Stimulated activated CD8-positive, alpha-beta memory T cell treated with anti-CD3 and anti-CD28 coated beads, Interleukin-4, amount 100 ng/mL, for 1 hour (primary cell): Measurements from ENCODE around the gene AQP12A.
"Not testable (repeated sequence)": the region's sequence is repeated elsewhere in the genome, so short reads cannot be mapped to it uniquely, and the experiment has no call there.

Experiments
- DNase-seq, 2 donors: peaks; one replicate each; pipeline ENCODE4 v3.0.0-alpha.2; 2020; ENCODE audit warnings: low read depth in 2 of 2, low spot score in 1 of 2

The AQP12A gene

GRCh38 chr2:240687045-240687740 is 4.5 kb upstream of the AQP12A start:
- no peak for DNase-seq

- no peak for DNase-seq
Observed at GRCh38 chr2:240687741-240688552, 3.7 kb upstream of the AQP12A start.

- no peak for DNase-seq
Observed at GRCh38 chr2:240688553-240688919, 3.1 kb upstream of the AQP12A start.

- no peak for DNase-seq
Observed at GRCh38 chr2:240689975-240690374, 1.7 kb upstream of the AQP12A start.

GRCh38 chr2:240690421-240691074 is 1.1 kb upstream of the AQP12A start:
- DNase-seq: not testable (repeated sequence)

- not testable (repeated sequence) for DNase-seq
Observed at GRCh38 chr2:240691075-240691427, 615 bp upstream of the AQP12A start.

GRCh38 chr2:240692583-240693561 is 1.2 kb downstream of the AQP12A start:
- DNase-seq: not testable (repeated sequence)

GRCh38 chr2:240694304-240694703 is 2.6 kb downstream of the AQP12A start:
- not testable (repeated sequence) for DNase-seq

GRCh38 chr2:240695593-240695992 is 3.9 kb downstream of the AQP12A start:
- DNase-seq: not testable (repeated sequence)

- DNase-seq: not testable (repeated sequence)
Observed at GRCh38 chr2:240696469-240696868, 4.8 kb downstream of the AQP12A start.

- not testable (repeated sequence) for DNase-seq
Observed at GRCh38 chr2:240698852-240699561, 7.3 kb downstream of the AQP12A start.

GRCh38 chr2:240699835-240700234 is 8.2 kb downstream of the AQP12A start:
- not testable (repeated sequence) for DNase-seq

GRCh38 chr2:240700616-240701015 is 8.9 kb downstream of the AQP12A start:
- DNase-seq: not testable (repeated sequence)

- DNase-seq: no peak
Observed at GRCh38 chr2:240701091-240701735, 9.5 kb downstream of the AQP12A start.

- DNase-seq: no peak
Observed at GRCh38 chr2:240701736-240702639, 10.3 kb downstream of the AQP12A start.

GRCh38 chr2:240702640-240703011 is 11.0 kb downstream of the AQP12A start:
- no peak for DNase-seq

- no peak for DNase-seq
Observed at GRCh38 chr2:240703417-240704341, 12.0 kb downstream of the AQP12A start.

- no peak for DNase-seq
Observed at GRCh38 chr2:240704651-240705050, 13.0 kb downstream of the AQP12A start.
